K562 (cell line): ENCODE measurements around the gene SEMA3F. TPM values are rescaled to one million over a fixed set of nuclear protein-coding genes. Genes with fewer than 3 reads are reported as not detected.

Experiments used
- ATAC-seq: fragments of 200-7000 bp; cut with Tn5 transposase; 3 replicates; pipeline ENCODE4 v1.9.1; 2020; ENCODE audit warnings: moderate library complexity
- BruUV-seq: library from RNA; stranded (reverse); fragments of 400-500 nt; replicated peaks from 2 replicates; lab custom pipeline; 2021; lab: Mats Ljungman, UMichigan
- CTCF ChIA-PET: fragments of 300-600 bp; formaldehyde crosslinking; extraction: SDS; loops from one replicate; lab custom pipeline; 2021; ENCODE audit warnings: low intra/inter-chr PET ratio; lab: Yijun Ruan, JAX
- POLR2A ChIA-PET: fragments of 300-600, 350-650 bp; sonication (Branson Sonifier 250); formaldehyde crosslinking; extraction: SDS; loops from one replicate; lab custom pipeline; 2021; ENCODE audit warnings: antibody characterized with exemption, inconsistent platforms; lab: Yijun Ruan, JAX
- DNase-seq, 4 experiments: peaks; one replicate each; pipeline versions ENCODE4 v3.0.0 to v3.0.0-alpha.2; 2011 to 2018; ENCODE audit warnings: low spot score in 3 of 4, mixed read lengths in 3 of 4; ENCODE audit errors: extremely low read depth in 1 of 4
- FAIRE-seq: peaks from 2 replicates; lab custom pipeline; 2011; peaks lifted over from hg19 to GRCh38; lab: Jason Lieb, UNC
- H2AFZ ChIP-seq: 2 replicates; pipeline ENCODE4 v1.6.0; 2011; ENCODE audit warnings: low read depth, low read length, control low read depth, inconsistent platforms
- H3K27ac ChIP-seq: fragments of 200-600 bp; 3 replicates; pipeline ENCODE4 v1.8.0; 2011; ENCODE audit warnings: low read depth, mild to moderate bottlenecking, control low read depth, inconsistent platforms, low read length, moderate library complexity, mixed read lengths; ENCODE audit errors: extremely low read depth
- H3K27me3 ChIP-seq, 2 experiments: fragments of 300-600 bp in 1 of 2; 2 replicates in 1 of 2; 3 replicates in 1 of 2; pipeline versions ENCODE4 v1.6.0 to v1.8.0; 2011; ENCODE audit warnings: inconsistent platforms in 2 of 2, low read length in 2 of 2, mild to moderate bottlenecking in 1 of 2, mixed read lengths in 1 of 2, moderate library complexity in 1 of 2; ENCODE audit not compliant: control insufficient read depth in 2 of 2, insufficient read depth in 2 of 2
- H3K36me3 ChIP-seq: fragments of 300-600 bp; 3 replicates; pipeline ENCODE4 v1.8.0; 2011; ENCODE audit warnings: mild to moderate bottlenecking, low read length, inconsistent platforms; ENCODE audit not compliant: control insufficient read depth, insufficient read depth
- H3K4me1 ChIP-seq, 2 experiments: fragments of 200-600 bp in 1 of 2; replicated peaks in 1 of 2; 2 replicates in 1 of 2; 3 replicates in 1 of 2; pipeline versions ENCODE4 v1.5.1 to v1.8.0; 2011; ENCODE audit warnings: inconsistent platforms in 2 of 2, low read length in 2 of 2, mild to moderate bottlenecking in 1 of 2, mixed read lengths in 1 of 2, moderate library complexity in 1 of 2; ENCODE audit not compliant: control insufficient read depth in 2 of 2, insufficient read depth in 2 of 2
- H3K4me2 ChIP-seq: 2 replicates; pipeline ENCODE4 v1.6.1; 2011; ENCODE audit warnings: low read length, control low read depth, inconsistent platforms, mixed read lengths; ENCODE audit not compliant: insufficient read depth
- H3K4me3 ChIP-seq: fragments of 200-600 bp; sonication (generic), shearing (Covaris generic); 2 replicates; pipeline ENCODE4 v1.5.1; 2016; ENCODE audit warnings: control low read depth, inconsistent platforms
- H3K79me2 ChIP-seq: fragments of 200-600 bp; 3 replicates; pipeline ENCODE4 v1.8.0; 2011; ENCODE audit warnings: low read length, inconsistent platforms; ENCODE audit not compliant: control insufficient read depth, insufficient read depth
- H3K9ac ChIP-seq, 2 experiments: 2 replicates each; pipeline versions ENCODE4 v1.6.0 to v1.6.1; 2011; ENCODE audit warnings: low read depth in 2 of 2, low read length in 2 of 2, control low read depth in 1 of 2, inconsistent platforms in 1 of 2, mild to moderate bottlenecking in 1 of 2, mixed read lengths in 1 of 2; ENCODE audit not compliant: insufficient read depth in 1 of 2
- H3K9me1 ChIP-seq: one replicate; pipeline ENCODE4 v1.6.0; 2011; ENCODE audit warnings: inconsistent platforms, mild to moderate bottlenecking, low read length, moderate library complexity; ENCODE audit not compliant: control insufficient read depth, insufficient read depth
- H3K9me3 ChIP-seq: replicated peaks from 2 replicates; pipeline ENCODE4 v1.5.1; 2011; ENCODE audit warnings: low read depth, low read length, inconsistent platforms; ENCODE audit not compliant: control insufficient read depth, insufficient read depth
- H4K20me1 ChIP-seq: replicated peaks from 2 replicates; pipeline ENCODE4 v1.6.1; 2011; ENCODE audit warnings: low read length, inconsistent platforms, mixed read lengths; ENCODE audit not compliant: control insufficient read depth, insufficient read depth
- DIDO1 ChIP-seq: fragments of 450-650 bp; IDR thresholded peaks from 2 replicates; pipeline ENCODE4 v1.6.1; 2016; ENCODE audit warnings: low read depth, missing biosample characterization, missing genetic modification characterization
- WGBS: fragments of 100-300 bp; shearing (Covaris generic); methylation state at CpG from one replicate; pipeline ENCODE4 v1.1.6; 2016; ENCODE audit warnings: low coverage, mixed read lengths; ENCODE audit not compliant: insufficient coverage; ENCODE audit errors: missing lambda C conversion rate; 5-methylcytosine and 5-hydroxymethylcytosine counted together
- in situ Hi-C: fragments of 300-500 bp; cut with MboI; formaldehyde crosslinking; loops from 4 replicates; pipeline ENCODE4 v1.15.0; 2018; ENCODE audit warnings: inconsistent platforms, mixed read lengths
- intact Hi-C: fragments of 100-400 bp; cut with micrococcal nuclease; formaldehyde crosslinking; loops from 2 replicates; pipeline ENCODE4 v1.14.2; 2022
- polyA plus RNA-seq, 8 experiments: library from polyadenylated mRNA; depleted of rRNA in 4 of 8; stranded (reverse) in 5 of 8; unstranded in 3 of 8; fragments of >200 nt; fragmentation: Nextera tagmentation in 2 of 8; fragmentation: Illumina TruSeq in 1 of 8; extraction: Ambion mirVana in 2 of 8; extraction: Trizol in 1 of 8; gene quantifications; 2 replicates each; pipeline versions ENCODE4 v1.2.1 to v1.2.3, GENCODE V29; 2011 to 2014; ENCODE audit warnings: inconsistent platforms in 1 of 8, missing spikeins in 1 of 8
- total RNA-seq, 7 experiments: library from RNA; depleted of rRNA in 6 of 7; stranded (reverse); fragments of >200 nt in 6 of 7; fragmentation: Illumina TruSeq in 2 of 7; extraction: Trizol in 2 of 7; gene quantifications; 2 replicates each; pipeline versions ENCODE4 v1.2.1 to v1.2.3, GENCODE V29; 2011 to 2021; ENCODE audit warnings: low replicate concordance in 1 of 7
- TF ChIP-seq, protein P1 (sequence below): fragments of 450-650 bp; IDR thresholded peaks from 2 replicates; pipeline ENCODE4 v1.6.1; 2016; ENCODE audit warnings: mild to moderate bottlenecking, moderate library complexity
- TF ChIP-seq, protein P2 (sequence below): sonication (generic); formaldehyde crosslinking; IDR thresholded peaks from 2 replicates; pipeline ENCODE4 v1.8.0; 2022; ENCODE audit warnings: missing genetic modification reagents, mild to moderate bottlenecking, moderate library complexity, borderline replicate concordance

The SEMA3F gene
- total and polyA plus RNA-seq, 9 of the 15 experiments (the other 6 are each of a cell fraction or from before 2014, with no cell fraction given): 0.58 to 3.0 (median 2.0) TPM; not detected in 2

DNA sequence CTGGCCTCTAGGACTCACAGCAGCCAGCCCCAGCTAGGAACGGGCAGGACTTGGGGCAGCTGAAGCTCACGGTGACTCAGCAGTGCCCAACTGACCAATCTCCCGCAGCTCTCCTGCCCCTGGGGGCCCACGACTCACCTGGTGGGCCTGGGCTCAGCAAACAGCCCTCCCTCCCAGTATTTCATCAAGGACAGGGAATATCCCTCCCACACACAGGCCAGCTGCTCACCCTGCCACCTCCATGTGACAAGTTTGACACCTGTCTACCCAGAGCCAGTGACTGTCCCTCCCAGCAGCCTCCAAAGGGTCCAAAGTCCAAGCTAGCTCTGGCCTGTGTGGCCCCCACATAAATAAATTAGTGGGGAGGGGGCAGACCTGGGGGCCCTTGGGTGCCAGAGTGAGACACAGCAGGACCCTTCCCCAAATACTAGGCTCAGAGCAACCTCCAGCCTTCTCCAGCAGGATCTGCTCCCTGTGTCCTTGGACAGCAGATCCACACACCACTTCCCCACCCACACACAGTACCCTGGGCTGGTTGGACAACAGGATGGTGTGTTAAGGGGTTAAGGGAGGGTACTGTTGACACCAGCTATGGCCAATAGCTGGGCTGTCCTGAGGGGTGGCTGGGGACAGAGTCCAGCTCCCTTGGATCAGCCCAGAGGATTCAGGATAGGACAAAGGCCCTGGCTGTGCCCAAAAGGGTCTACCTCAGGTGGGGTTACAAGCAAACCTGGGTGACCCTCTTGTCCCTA lies 40.6 kb downstream of the SEMA3F start:
- no peak for DNase-seq
- WGBS: 0% methylated on average over 3 of the region's 4 CpGs
- FAIRE-seq: no peak
- no peaks in the 10 kb centered on the region for H3K9me1 ChIP-seq
- no peaks in the 10 kb centered on the region for H3K36me3 ChIP-seq
- H3K27ac ChIP-seq: no peak overlapping the region
- no peaks in the 10 kb centered on the region; the same call in 1 of the 2 replicates for H4K20me1 ChIP-seq
- H3K4me2 ChIP-seq: no peak overlapping the region
- H3K9me3 ChIP-seq: no peaks in the 10 kb centered on the region
- BruUV-seq: no TSS peak
- H3K4me1 ChIP-seq: peaks cover 2 to 29% of the 10 kb centered on the region in 2 experiments; a peak in 2 of 5 replicates
- H2AFZ ChIP-seq: no peak overlapping the region
- TF ChIP-seq, protein P1, sequence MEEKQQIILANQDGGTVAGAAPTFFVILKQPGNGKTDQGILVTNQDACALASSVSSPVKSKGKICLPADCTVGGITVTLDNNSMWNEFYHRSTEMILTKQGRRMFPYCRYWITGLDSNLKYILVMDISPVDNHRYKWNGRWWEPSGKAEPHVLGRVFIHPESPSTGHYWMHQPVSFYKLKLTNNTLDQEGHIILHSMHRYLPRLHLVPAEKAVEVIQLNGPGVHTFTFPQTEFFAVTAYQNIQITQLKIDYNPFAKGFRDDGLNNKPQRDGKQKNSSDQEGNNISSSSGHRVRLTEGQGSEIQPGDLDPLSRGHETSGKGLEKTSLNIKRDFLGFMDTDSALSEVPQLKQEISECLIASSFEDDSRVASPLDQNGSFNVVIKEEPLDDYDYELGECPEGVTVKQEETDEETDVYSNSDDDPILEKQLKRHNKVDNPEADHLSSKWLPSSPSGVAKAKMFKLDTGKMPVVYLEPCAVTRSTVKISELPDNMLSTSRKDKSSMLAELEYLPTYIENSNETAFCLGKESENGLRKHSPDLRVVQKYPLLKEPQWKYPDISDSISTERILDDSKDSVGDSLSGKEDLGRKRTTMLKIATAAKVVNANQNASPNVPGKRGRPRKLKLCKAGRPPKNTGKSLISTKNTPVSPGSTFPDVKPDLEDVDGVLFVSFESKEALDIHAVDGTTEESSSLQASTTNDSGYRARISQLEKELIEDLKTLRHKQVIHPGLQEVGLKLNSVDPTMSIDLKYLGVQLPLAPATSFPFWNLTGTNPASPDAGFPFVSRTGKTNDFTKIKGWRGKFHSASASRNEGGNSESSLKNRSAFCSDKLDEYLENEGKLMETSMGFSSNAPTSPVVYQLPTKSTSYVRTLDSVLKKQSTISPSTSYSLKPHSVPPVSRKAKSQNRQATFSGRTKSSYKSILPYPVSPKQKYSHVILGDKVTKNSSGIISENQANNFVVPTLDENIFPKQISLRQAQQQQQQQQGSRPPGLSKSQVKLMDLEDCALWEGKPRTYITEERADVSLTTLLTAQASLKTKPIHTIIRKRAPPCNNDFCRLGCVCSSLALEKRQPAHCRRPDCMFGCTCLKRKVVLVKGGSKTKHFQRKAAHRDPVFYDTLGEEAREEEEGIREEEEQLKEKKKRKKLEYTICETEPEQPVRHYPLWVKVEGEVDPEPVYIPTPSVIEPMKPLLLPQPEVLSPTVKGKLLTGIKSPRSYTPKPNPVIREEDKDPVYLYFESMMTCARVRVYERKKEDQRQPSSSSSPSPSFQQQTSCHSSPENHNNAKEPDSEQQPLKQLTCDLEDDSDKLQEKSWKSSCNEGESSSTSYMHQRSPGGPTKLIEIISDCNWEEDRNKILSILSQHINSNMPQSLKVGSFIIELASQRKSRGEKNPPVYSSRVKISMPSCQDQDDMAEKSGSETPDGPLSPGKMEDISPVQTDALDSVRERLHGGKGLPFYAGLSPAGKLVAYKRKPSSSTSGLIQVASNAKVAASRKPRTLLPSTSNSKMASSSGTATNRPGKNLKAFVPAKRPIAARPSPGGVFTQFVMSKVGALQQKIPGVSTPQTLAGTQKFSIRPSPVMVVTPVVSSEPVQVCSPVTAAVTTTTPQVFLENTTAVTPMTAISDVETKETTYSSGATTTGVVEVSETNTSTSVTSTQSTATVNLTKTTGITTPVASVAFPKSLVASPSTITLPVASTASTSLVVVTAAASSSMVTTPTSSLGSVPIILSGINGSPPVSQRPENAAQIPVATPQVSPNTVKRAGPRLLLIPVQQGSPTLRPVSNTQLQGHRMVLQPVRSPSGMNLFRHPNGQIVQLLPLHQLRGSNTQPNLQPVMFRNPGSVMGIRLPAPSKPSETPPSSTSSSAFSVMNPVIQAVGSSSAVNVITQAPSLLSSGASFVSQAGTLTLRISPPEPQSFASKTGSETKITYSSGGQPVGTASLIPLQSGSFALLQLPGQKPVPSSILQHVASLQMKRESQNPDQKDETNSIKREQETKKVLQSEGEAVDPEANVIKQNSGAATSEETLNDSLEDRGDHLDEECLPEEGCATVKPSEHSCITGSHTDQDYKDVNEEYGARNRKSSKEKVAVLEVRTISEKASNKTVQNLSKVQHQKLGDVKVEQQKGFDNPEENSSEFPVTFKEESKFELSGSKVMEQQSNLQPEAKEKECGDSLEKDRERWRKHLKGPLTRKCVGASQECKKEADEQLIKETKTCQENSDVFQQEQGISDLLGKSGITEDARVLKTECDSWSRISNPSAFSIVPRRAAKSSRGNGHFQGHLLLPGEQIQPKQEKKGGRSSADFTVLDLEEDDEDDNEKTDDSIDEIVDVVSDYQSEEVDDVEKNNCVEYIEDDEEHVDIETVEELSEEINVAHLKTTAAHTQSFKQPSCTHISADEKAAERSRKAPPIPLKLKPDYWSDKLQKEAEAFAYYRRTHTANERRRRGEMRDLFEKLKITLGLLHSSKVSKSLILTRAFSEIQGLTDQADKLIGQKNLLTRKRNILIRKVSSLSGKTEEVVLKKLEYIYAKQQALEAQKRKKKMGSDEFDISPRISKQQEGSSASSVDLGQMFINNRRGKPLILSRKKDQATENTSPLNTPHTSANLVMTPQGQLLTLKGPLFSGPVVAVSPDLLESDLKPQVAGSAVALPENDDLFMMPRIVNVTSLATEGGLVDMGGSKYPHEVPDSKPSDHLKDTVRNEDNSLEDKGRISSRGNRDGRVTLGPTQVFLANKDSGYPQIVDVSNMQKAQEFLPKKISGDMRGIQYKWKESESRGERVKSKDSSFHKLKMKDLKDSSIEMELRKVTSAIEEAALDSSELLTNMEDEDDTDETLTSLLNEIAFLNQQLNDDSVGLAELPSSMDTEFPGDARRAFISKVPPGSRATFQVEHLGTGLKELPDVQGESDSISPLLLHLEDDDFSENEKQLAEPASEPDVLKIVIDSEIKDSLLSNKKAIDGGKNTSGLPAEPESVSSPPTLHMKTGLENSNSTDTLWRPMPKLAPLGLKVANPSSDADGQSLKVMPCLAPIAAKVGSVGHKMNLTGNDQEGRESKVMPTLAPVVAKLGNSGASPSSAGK: peak; percentile 31; the same call in 1 of the 2 replicates
- TF ChIP-seq, protein P2, sequence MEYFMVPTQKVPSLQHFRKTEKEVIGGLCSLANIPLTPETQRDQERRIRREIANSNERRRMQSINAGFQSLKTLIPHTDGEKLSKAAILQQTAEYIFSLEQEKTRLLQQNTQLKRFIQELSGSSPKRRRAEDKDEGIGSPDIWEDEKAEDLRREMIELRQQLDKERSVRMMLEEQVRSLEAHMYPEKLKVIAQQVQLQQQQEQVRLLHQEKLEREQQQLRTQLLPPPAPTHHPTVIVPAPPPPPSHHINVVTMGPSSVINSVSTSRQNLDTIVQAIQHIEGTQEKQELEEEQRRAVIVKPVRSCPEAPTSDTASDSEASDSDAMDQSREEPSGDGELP (CRISPR knock-in tag): peak; percentile 22; the same call in 1 of the 2 replicates
- TF ChIP-seq DIDO1 (tag): no peak
- intact Hi-C loops (no loop called here), in situ Hi-C loops (no loop called here)
- CTCF ChIA-PET: interaction anchor here (0.6 to 4.9 kb wide), 4 partner anchors 28 to 78 kb away, joined by 3 to 91 read pairs (median 22); no protein-coding TSS in a partner anchor
- no peak overlapping the region for H3K4me3 ChIP-seq
- ATAC-seq: no peak
- POLR2A ChIA-PET: interaction anchor here (0.6 to 0.9 kb wide), 3 partner anchors 46 to 195 kb away, joined by 3 read pairs; no protein-coding TSS in a partner anchor
- H3K9ac ChIP-seq: peak overlapping the region in 1 of 2 experiments; percentile 64; a peak in 1 of 4 replicates
- no peaks in the 10 kb centered on the region for H3K79me2 ChIP-seq
- H3K27me3 ChIP-seq: peaks cover 0 to 16% of the 10 kb centered on the region in 2 experiments; a peak in 2 of 5 replicates
